Measurements from ENCODE around the gene PGPEP1. TPM values are rescaled to one million over a fixed set of nuclear protein-coding genes. Genes with fewer than 3 reads are reported as not detected.

The PGPEP1 gene
- total and polyA plus RNA-seq, 4 donors: 13.0 to 41.6 (median 15.0) TPM

DNA sequence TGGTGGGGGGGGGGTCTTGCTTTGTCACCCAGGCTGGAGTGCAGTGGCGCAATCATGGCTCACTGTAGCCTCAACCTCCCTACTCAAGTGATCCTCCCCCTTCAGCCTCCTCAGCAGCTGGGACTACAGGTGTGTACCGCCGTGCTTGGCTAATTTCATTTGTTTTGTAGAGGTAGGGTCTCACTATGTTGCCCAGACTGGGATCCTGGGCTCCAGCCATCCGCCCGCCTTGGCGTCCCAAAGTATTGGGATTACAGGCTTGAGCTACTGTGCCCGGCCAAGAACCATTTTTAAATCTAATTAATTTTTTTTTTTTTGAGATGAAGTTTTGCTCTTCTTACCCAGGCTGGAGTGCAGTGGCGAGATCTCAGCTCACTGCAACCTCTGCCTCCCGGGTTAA lies 40.7 kb upstream of the PGPEP1 start:
- ATAC-seq (ENCODE audit: insufficient read depth, low FRiP score): no peak
- TF ChIP-seq, protein P1, sequence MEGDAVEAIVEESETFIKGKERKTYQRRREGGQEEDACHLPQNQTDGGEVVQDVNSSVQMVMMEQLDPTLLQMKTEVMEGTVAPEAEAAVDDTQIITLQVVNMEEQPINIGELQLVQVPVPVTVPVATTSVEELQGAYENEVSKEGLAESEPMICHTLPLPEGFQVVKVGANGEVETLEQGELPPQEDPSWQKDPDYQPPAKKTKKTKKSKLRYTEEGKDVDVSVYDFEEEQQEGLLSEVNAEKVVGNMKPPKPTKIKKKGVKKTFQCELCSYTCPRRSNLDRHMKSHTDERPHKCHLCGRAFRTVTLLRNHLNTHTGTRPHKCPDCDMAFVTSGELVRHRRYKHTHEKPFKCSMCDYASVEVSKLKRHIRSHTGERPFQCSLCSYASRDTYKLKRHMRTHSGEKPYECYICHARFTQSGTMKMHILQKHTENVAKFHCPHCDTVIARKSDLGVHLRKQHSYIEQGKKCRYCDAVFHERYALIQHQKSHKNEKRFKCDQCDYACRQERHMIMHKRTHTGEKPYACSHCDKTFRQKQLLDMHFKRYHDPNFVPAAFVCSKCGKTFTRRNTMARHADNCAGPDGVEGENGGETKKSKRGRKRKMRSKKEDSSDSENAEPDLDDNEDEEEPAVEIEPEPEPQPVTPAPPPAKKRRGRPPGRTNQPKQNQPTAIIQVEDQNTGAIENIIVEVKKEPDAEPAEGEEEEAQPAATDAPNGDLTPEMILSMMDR (IDR thresholded peaks at IDR 0.05; ENCODE audit: control extremely low read depth, extremely low read depth): no peak
- Histone ChIP-seq H3K4me1 (ENCODE audit: control insufficient read depth in 5 of 5, insufficient read depth in 5 of 5, low read length in 5 of 5) (peaks cover 0 to 22% (median 0%) of the 10 kb centered on the region in 5 donors), H3K9me3 (ENCODE audit: control insufficient read depth in 4 of 4, insufficient read depth in 3 of 4, low read length in 3 of 4) (no peaks in the 10 kb centered on the region), H3K27ac (ENCODE audit: low read depth in 1 of 2, low read length in 1 of 2) (no peak overlapping the region), H3K27me3 (ENCODE audit: control insufficient read depth in 3 of 3, insufficient read depth in 3 of 3, low read length in 2 of 3) (no peaks in the 10 kb centered on the region), H3K36me3 (ENCODE audit: control insufficient read depth in 4 of 4, insufficient read depth in 4 of 4, low read length in 4 of 4) (no peaks in the 10 kb centered on the region), H3K4me3 (no peak overlapping the region), H3K9ac (ENCODE audit: insufficient read depth in 1 of 2, low read length in 2 of 2) (no peak overlapping the region)
- DNase-seq: no peak
- 94 to 96% methylated on average over 9 of the region's 9 CpGs for WGBS, 2 donors

GRCh38 chr19:18300930-18301717 lies 39.3 kb upstream of the PGPEP1 start:
- DNase-seq (no peak), ATAC-seq (ENCODE audit: insufficient read depth, low FRiP score) (peak; percentile 24)
- H3K4me1 ChIP-seq (ENCODE audit: control insufficient read depth in 5 of 5, insufficient read depth in 5 of 5, low read length in 5 of 5): peaks cover 0 to 29% (median 9%) of the 10 kb centered on the region in 5 donors
- no peaks in the 10 kb centered on the region for H3K27me3 ChIP-seq (ENCODE audit: control insufficient read depth in 3 of 3, insufficient read depth in 3 of 3, low read length in 2 of 3)
- H3K4me3 ChIP-seq: no peak overlapping the region
- TF ChIP-seq, protein P1 (IDR thresholded peaks at IDR 0.05; ENCODE audit: control extremely low read depth, extremely low read depth): no peak
- peak overlapping the region; percentile 83 to 91 for H3K27ac ChIP-seq (ENCODE audit: low read depth in 1 of 2, low read length in 1 of 2)
- no peak overlapping the region for H3K9ac ChIP-seq (ENCODE audit: insufficient read depth in 1 of 2, low read length in 2 of 2)
- peaks cover 0 to 2% (median 0%) of the 10 kb centered on the region in 4 donors for H3K36me3 ChIP-seq (ENCODE audit: control insufficient read depth in 4 of 4, insufficient read depth in 4 of 4, low read length in 4 of 4)
- WGBS, 2 donors: 51 to 77% methylated on average over 18 of the region's 18 CpGs
- H3K9me3 ChIP-seq (ENCODE audit: control insufficient read depth in 4 of 4, insufficient read depth in 3 of 4, low read length in 3 of 4): no peaks in the 10 kb centered on the region

GRCh38 chr19:18301718-18302111 lies 38.7 kb upstream of the PGPEP1 start:
- H3K4me1 ChIP-seq (ENCODE audit: control insufficient read depth in 5 of 5, insufficient read depth in 5 of 5, low read length in 5 of 5): peaks cover 0 to 32% (median 10%) of the 10 kb centered on the region in 5 donors
- no peaks in the 10 kb centered on the region for H3K9me3 ChIP-seq (ENCODE audit: control insufficient read depth in 4 of 4, insufficient read depth in 3 of 4, low read length in 3 of 4)
- H3K27ac ChIP-seq (ENCODE audit: low read depth in 1 of 2, low read length in 1 of 2): peak overlapping the region; percentile 64 to 83
- TF ChIP-seq, protein P1 (IDR thresholded peaks at IDR 0.05; ENCODE audit: control extremely low read depth, extremely low read depth): no peak
- H3K9ac ChIP-seq (ENCODE audit: insufficient read depth in 1 of 2, low read length in 2 of 2): no peak overlapping the region
- no peaks in the 10 kb centered on the region for H3K27me3 ChIP-seq (ENCODE audit: control insufficient read depth in 3 of 3, insufficient read depth in 3 of 3, low read length in 2 of 3)
- 72 to 74% methylated on average over 4 of the region's 4 CpGs for WGBS, 2 donors
- H3K36me3 ChIP-seq (ENCODE audit: control insufficient read depth in 4 of 4, insufficient read depth in 4 of 4, low read length in 4 of 4): peaks cover 0 to 4% (median 0%) of the 10 kb centered on the region in 4 donors
- H3K4me3 ChIP-seq: no peak overlapping the region
- ATAC-seq (ENCODE audit: insufficient read depth, low FRiP score): no peak
- no peak for DNase-seq

Data from lung (tissue), 12 donors.